GM13977 (cell line): ENCODE results near the gene IRX2.

ENCODE experiments used
- DNase-seq: peaks from one replicate; pipeline ENCODE4 v3.0.0; 2012; ENCODE audit warnings: low spot score
- CTCF ChIP-seq: IDR thresholded peaks from 2 replicates; pipeline ENCODE4 v1.5.1; 2012; ENCODE audit warnings: mild to moderate bottlenecking, control low read depth; ENCODE audit not compliant: insufficient read depth; ENCODE audit errors: extremely low read depth, missing control alignments
- in situ Hi-C: fragments of 300-500 bp; cut with MboI; formaldehyde crosslinking; loops from one replicate; pipeline ENCODE4 v1.12.0; 2022; ENCODE audit warnings: low sequenced_read_pairs, low pct_unique_long_range_greater_than_20kb, mixed read lengths, inconsistent platforms; ENCODE audit not compliant: unreplicated experiment

The IRX2 gene

GRCh38 chr5:2749514-2750025 lies 1.9 kb downstream of the IRX2 start:
- in situ Hi-C loops: no loop called here
- DNase-seq: no peak
- no peak for TF ChIP-seq CTCF

GRCh38 chr5:2748861-2749513 lies 2.5 kb downstream of the IRX2 start:
- in situ Hi-C loops: no loop called here
- DNase-seq: no peak
- TF ChIP-seq CTCF: no peak

- DNase-seq: no peak
- no peak for TF ChIP-seq CTCF
- in situ Hi-C loops: no loop called here
Observed at GRCh38 chr5:2748179-2748860, 3.2 kb downstream of the IRX2 start.

- no peak for DNase-seq
- TF ChIP-seq CTCF: no peak
- in situ Hi-C loops: no loop called here
Observed at GRCh38 chr5:2747363-2748162, 3.9 kb downstream of the IRX2 start.

GRCh38 chr5:2746561-2747032 lies 4.9 kb downstream of the IRX2 start:
- in situ Hi-C loops: no loop called here
- TF ChIP-seq CTCF: no peak
- DNase-seq: no peak

- no peak for DNase-seq
- no peak for TF ChIP-seq CTCF
- in situ Hi-C loops: no loop called here
Observed at GRCh38 chr5:2744485-2744884, 7.0 kb downstream of the IRX2 start.
